Measurements from ENCODE around the gene LAMA3. TPM values are rescaled to one million over a fixed set of nuclear protein-coding genes. Genes with fewer than 3 reads are reported as not detected.

LAMA3 gene
- total and polyA plus RNA-seq, 2 donors (not counting 1 experiment from before 2014, with no cell fraction given), result 0.75 to 13.2 TPM

DNA sequence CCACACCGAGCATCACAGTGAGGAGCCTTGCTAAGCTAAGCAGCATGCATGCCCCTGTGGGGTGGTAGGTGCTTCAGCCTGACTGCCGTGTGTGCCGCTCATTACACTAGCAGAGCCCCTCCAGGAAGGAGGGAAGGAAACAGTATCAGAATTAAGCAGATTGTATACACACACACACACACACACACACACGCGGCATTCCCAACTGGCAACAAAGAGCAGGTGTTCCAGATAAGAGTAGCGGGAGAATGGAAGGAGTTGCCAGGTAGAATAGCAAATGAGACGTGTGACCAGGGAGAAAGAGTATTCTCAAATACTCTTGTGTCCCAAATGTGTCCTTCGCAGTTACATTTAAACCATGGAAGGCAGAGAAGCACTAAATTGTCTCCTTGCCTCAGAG is 277.7 kb downstream of the LAMA3 start:
- Histone ChIP-seq H3K9ac (ENCODE audit: insufficient read depth, low read length) (no peak overlapping the region), H2AFZ (ENCODE audit: low read length) (no peak overlapping the region), H3K27me3 (ENCODE audit: control insufficient read depth, insufficient read depth, low read length) (peaks cover 7% of the 10 kb centered on the region), H3K27ac (ENCODE audit: insufficient read depth, low read length) (no peak overlapping the region), H4K20me1 (ENCODE audit: control insufficient read depth, extremely low read depth, insufficient read depth, low read length) (no peaks in the 10 kb centered on the region), H3K36me3 (ENCODE audit: control insufficient read depth, insufficient read depth, low read length) (no peaks in the 10 kb centered on the region), H3K4me2 (ENCODE audit: extremely low read depth, insufficient read depth, low read length) (no peak overlapping the region), H3K4me3 (replicated peaks in 1 of 4; ENCODE audit: control extremely low read depth in 1 of 4, insufficient read depth in 1 of 4, low read depth in 3 of 4, low read length in 4 of 4) (no peak overlapping the region), H3K9me3 (ENCODE audit: control insufficient read depth, insufficient read depth, low read depth, low read length) (no peaks in the 10 kb centered on the region), H3K79me2 (ENCODE audit: control insufficient read depth, insufficient read depth, low read length) (no peaks in the 10 kb centered on the region), H3K4me1 (ENCODE audit: control insufficient read depth, extremely low read depth, insufficient read depth, low read length) (no peaks in the 10 kb centered on the region)
- DNase-seq (ENCODE audit: low read depth in 2 of 2), result no peak
- TF ChIP-seq, protein P1, sequence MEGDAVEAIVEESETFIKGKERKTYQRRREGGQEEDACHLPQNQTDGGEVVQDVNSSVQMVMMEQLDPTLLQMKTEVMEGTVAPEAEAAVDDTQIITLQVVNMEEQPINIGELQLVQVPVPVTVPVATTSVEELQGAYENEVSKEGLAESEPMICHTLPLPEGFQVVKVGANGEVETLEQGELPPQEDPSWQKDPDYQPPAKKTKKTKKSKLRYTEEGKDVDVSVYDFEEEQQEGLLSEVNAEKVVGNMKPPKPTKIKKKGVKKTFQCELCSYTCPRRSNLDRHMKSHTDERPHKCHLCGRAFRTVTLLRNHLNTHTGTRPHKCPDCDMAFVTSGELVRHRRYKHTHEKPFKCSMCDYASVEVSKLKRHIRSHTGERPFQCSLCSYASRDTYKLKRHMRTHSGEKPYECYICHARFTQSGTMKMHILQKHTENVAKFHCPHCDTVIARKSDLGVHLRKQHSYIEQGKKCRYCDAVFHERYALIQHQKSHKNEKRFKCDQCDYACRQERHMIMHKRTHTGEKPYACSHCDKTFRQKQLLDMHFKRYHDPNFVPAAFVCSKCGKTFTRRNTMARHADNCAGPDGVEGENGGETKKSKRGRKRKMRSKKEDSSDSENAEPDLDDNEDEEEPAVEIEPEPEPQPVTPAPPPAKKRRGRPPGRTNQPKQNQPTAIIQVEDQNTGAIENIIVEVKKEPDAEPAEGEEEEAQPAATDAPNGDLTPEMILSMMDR (conservative IDR thresholded peaks at IDR 0.05 in 1 of 2, IDR thresholded peaks at IDR 0.05 in 1 of 2; ENCODE audit: low read depth in 1 of 2, low read length in 2 of 2), result no peak
- no peak for TF ChIP-seq EZH2 (IDR thresholded peaks at IDR 0.05; ENCODE audit: low read length, missing control alignments)

DNA sequence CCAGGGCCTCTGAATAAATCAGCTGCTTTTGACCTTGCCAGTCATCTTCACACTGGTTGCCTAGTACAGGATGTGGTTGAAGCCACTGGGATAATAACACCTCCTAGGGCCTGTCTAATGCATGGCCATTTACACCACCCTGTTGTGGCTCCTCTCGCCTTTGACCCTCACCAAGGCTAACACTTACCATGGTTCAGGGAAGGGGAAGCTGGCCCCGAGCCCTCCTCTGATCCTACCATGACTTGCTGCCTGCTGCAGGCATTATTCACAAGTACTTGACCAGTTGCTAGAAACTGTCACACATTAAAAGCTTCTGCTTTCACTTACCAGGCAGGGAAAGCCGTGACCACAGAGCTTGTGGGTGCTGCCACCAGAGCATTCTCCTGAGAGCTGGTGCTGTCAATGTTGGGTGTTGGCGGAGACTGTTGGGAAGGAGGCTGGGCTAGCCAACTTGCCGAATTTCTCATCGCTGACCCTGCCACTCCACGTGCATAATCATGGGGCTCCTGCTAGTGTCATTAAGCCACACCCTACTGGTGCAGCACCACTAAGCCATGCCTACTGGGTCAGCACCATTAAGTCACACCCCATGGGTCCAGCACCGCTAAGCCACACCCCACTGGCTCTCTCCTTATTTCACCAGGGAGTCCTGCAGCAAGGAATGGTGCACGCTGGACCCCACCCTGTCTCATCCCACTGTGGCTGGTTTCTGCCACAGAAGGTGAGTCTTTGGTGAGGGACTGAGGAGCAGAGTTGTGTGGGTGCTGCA is 278.3 kb downstream of the LAMA3 start:
- H3K4me1 ChIP-seq (ENCODE audit: control insufficient read depth, extremely low read depth, insufficient read depth, low read length), result no peaks in the 10 kb centered on the region
- no peak overlapping the region for H3K4me3 ChIP-seq (replicated peaks in 1 of 4; ENCODE audit: control extremely low read depth in 1 of 4, insufficient read depth in 1 of 4, low read depth in 3 of 4, low read length in 4 of 4)
- no peaks in the 10 kb centered on the region for H4K20me1 ChIP-seq (ENCODE audit: control insufficient read depth, extremely low read depth, insufficient read depth, low read length)
- no peak for DNase-seq (ENCODE audit: low read depth in 2 of 2)
- H3K9me3 ChIP-seq (ENCODE audit: control insufficient read depth, insufficient read depth, low read depth, low read length), result no peaks in the 10 kb centered on the region
- H3K36me3 ChIP-seq (ENCODE audit: control insufficient read depth, insufficient read depth, low read length), result no peaks in the 10 kb centered on the region
- H3K9ac ChIP-seq (ENCODE audit: insufficient read depth, low read length), result no peak overlapping the region
- no peak overlapping the region for H3K27ac ChIP-seq (ENCODE audit: insufficient read depth, low read length)
- H3K79me2 ChIP-seq (ENCODE audit: control insufficient read depth, insufficient read depth, low read length), result no peaks in the 10 kb centered on the region
- TF ChIP-seq EZH2 (IDR thresholded peaks at IDR 0.05; ENCODE audit: low read length, missing control alignments), result no peak
- TF ChIP-seq, protein P1 (conservative IDR thresholded peaks at IDR 0.05 in 1 of 2, IDR thresholded peaks at IDR 0.05 in 1 of 2; ENCODE audit: low read depth in 1 of 2, low read length in 2 of 2), result no peak
- H3K4me2 ChIP-seq (ENCODE audit: extremely low read depth, insufficient read depth, low read length), result no peak overlapping the region
- H2AFZ ChIP-seq (ENCODE audit: low read length), result no peak overlapping the region
- H3K27me3 ChIP-seq (ENCODE audit: control insufficient read depth, insufficient read depth, low read length), result peaks cover 7% of the 10 kb centered on the region

DNA sequence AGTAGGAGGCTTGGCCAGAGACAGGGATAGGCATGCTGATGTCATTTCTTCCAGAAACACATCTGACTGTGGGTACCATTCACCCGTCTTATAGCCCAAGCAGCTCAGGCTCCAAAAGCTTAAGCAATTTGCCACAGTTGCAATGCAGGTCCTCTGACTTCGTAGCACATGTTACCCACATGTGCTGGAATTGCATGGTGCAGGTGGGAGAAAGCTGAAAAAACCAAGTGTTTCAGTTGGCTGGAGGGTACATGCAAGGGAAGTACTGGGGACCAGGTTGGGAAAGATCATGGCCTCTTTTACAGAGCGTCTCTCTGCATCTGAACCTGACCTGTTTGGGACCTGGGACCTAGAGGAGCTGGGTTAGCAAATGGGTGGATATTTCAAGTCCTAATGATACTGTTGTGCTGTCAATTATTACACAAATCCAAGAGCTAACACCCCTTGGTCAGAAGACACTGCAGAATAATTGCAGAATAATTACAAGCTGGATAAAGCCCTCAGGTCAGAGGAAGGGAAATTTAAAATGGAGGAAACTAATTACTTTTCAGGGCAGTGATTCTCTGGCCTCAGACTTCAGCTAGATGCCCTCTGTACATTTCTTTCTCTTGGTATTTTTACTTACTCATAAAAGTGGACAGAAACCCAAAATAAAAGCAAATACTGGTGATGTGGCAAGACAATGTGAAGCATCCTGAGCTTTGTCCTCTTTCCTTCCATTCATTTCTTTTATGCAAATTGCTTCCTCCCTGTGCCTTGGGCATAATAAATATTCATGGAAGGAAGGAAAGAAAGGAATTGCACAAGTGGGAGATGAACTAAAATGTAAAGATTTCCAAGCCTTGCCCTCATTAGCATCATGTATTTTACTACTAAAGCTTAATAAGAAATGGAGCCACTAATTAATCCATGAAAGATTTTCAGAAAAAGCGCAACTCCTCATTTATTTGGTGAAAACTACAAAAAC is 279.7 kb downstream of the LAMA3 start:
- Histone ChIP-seq H3K4me2 (ENCODE audit: extremely low read depth, insufficient read depth, low read length) (no peak overlapping the region), H3K27ac (ENCODE audit: insufficient read depth, low read length) (no peak overlapping the region), H3K4me1 (ENCODE audit: control insufficient read depth, extremely low read depth, insufficient read depth, low read length) (no peaks in the 10 kb centered on the region), H3K9ac (ENCODE audit: insufficient read depth, low read length) (no peak overlapping the region), H2AFZ (ENCODE audit: low read length) (no peak overlapping the region), H3K27me3 (ENCODE audit: control insufficient read depth, insufficient read depth, low read length) (peaks cover 7% of the 10 kb centered on the region), H3K9me3 (ENCODE audit: control insufficient read depth, insufficient read depth, low read depth, low read length) (no peaks in the 10 kb centered on the region), H3K36me3 (ENCODE audit: control insufficient read depth, insufficient read depth, low read length) (no peaks in the 10 kb centered on the region), H3K4me3 (replicated peaks in 1 of 4; ENCODE audit: control extremely low read depth in 1 of 4, insufficient read depth in 1 of 4, low read depth in 3 of 4, low read length in 4 of 4) (no peak overlapping the region), H3K79me2 (ENCODE audit: control insufficient read depth, insufficient read depth, low read length) (no peaks in the 10 kb centered on the region), H4K20me1 (ENCODE audit: control insufficient read depth, extremely low read depth, insufficient read depth, low read length) (no peaks in the 10 kb centered on the region)
- TF ChIP-seq, protein P1 (conservative IDR thresholded peaks at IDR 0.05 in 1 of 2, IDR thresholded peaks at IDR 0.05 in 1 of 2; ENCODE audit: low read depth in 1 of 2, low read length in 2 of 2), result no peak
- no peak for TF ChIP-seq EZH2 (IDR thresholded peaks at IDR 0.05; ENCODE audit: low read length, missing control alignments)
- no peak for DNase-seq (ENCODE audit: low read depth in 2 of 2)
